NCI-H510A (cell line): ENCODE measurements around the gene PSMD11.
"Not testable (repeated sequence)": the region's sequence is repeated elsewhere in the genome, so short reads cannot be mapped to it uniquely, and the experiment has no call there.

Experiments used
- DNase-seq: peaks from one replicate; lab custom pipeline; 2025; lab: John Stamatoyannopoulos, UW

Gene PSMD11

GRCh38 chr17:32513579-32513978, 69.3 kb downstream of the PSMD11 start:
- no peak for DNase-seq

- no peak for DNase-seq
These were observed 70.3 kb downstream of the PSMD11 start for GRCh38 chr17:32514606-32515005.

- no peak for DNase-seq
These were observed 71.5 kb downstream of the PSMD11 start for GRCh38 chr17:32515677-32516383.

GRCh38 chr17:32516450-32516849, 72.1 kb downstream of the PSMD11 start:
- DNase-seq, result peak; percentile 17

- peak; percentile 15 for DNase-seq
These were observed 72.8 kb downstream of the PSMD11 start for GRCh38 chr17:32516940-32517701.

GRCh38 chr17:32517982-32518381, 73.7 kb downstream of the PSMD11 start:
- DNase-seq, result no peak

- DNase-seq, result no peak
These were observed 74.4 kb downstream of the PSMD11 start for GRCh38 chr17:32518646-32519227.

GRCh38 chr17:32519228-32520103, 75.2 kb downstream of the PSMD11 start:
- peak; percentile 77 for DNase-seq

- peak; percentile 64 for DNase-seq
These were observed 75.9 kb downstream of the PSMD11 start for GRCh38 chr17:32520104-32520701.

- DNase-seq, result no peak
These were observed 76.6 kb downstream of the PSMD11 start for GRCh38 chr17:32520737-32521404.

- no peak for DNase-seq
These were observed 78.8 kb downstream of the PSMD11 start for GRCh38 chr17:32523017-32523680.

GRCh38 chr17:32523827-32524552, 79.7 kb downstream of the PSMD11 start:
- DNase-seq, result no peak

- DNase-seq, result not testable (repeated sequence)
These were observed 80.2 kb downstream of the PSMD11 start for GRCh38 chr17:32524553-32524880.

- no peak for DNase-seq
These were observed 80.8 kb downstream of the PSMD11 start for GRCh38 chr17:32525122-32525521.

- DNase-seq, result no peak
These were observed 82.8 kb downstream of the PSMD11 start for GRCh38 chr17:32527146-32527545.

- no peak for DNase-seq
These were observed 84.5 kb downstream of the PSMD11 start for GRCh38 chr17:32528825-32529224.

- DNase-seq, result peak; percentile 11
These were observed 85.3 kb downstream of the PSMD11 start for GRCh38 chr17:32529604-32530003.
